Activated CD8-positive, alpha-beta memory T cell treated with anti-CD3 and anti-CD28 coated beads for 48 hours (primary cell): ENCODE measurements around the gene KCNG3.
A peak's percentile ranks its signal among the peaks of the same experiment; 100 is the strongest.

Experiments used
- DNase-seq, 3 experiments: peaks; one replicate each; pipeline ENCODE4 v3.0.0-alpha.2; 2020; ENCODE audit warnings: low read depth in 2 of 3, low spot score in 2 of 3

Gene KCNG3, protein sequence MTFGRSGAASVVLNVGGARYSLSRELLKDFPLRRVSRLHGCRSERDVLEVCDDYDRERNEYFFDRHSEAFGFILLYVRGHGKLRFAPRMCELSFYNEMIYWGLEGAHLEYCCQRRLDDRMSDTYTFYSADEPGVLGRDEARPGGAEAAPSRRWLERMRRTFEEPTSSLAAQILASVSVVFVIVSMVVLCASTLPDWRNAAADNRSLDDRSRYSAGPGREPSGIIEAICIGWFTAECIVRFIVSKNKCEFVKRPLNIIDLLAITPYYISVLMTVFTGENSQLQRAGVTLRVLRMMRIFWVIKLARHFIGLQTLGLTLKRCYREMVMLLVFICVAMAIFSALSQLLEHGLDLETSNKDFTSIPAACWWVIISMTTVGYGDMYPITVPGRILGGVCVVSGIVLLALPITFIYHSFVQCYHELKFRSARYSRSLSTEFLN

DNA sequence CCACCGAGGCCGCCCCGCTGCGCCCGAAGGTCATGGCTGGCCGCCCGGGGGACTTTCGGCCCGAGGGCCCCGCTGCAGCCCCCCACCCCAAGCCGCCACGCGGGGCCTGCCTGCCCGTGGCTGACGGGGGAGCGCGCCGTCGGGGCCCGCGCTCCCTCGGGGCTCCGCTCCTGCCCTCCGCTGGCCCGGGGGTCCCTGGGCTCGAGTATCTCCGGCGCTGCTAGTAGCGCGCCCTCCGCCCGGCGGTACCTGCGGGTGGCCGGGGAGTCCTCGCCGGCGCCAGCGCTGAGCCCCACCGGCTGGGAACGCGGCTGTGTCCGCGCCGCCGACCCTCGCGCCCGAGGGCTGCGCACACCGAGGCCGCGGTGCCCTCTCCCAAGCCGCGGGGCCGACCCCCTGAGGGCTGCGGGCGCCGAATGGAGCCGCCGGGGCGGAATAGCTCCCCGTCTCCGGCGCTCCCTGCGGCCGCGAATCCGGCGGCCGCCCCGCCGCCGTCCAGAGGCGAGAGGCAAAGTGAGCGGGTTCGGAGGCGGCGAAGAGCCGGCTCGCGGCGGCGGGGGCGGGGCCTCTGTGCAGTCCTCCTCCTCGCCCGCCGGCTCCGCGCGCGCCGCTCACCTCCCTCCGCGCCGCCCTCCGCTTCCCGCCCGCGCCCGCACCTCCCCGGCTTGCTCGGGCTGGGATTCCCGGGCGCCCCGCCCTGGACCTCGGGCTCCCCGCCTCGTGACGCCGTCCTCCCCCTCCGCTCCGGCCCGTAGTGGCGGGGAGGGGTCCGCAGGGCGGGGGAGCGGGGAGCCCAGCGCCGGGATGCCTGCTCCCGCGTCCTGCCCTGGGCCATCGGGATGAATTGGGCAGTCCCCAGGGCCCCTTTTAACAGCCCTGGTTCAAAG lies at the start of gene KCNG3:
TSS of gene KCNG3 (minus strand) at position 515 of the 887 bp plus-strand sequence. CDS start at position 34, 481 bp downstream.
- peak; percentile 11 to 28 (median 23) for DNase-seq

DNA sequence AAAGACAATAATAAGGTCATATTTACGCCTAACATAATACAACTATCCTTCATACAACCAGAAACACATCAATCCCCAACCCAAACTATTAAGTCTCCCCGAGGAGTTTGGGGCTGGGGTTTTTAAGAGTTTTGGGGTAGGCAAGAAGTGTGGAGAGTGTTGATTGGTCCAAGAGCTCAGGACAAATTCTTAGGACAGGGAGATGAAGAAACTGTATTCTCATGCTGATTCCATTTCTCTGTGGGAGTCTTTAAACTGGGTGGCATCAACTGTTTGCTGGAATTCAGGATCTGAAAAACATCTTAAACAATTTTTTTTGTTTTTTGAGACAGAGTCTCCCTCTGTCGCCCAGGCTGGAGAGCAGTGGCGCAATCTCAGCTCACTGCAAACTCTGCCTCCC lies 49.1 kb upstream of the KCNG3 start:
- no peak for DNase-seq

DNA sequence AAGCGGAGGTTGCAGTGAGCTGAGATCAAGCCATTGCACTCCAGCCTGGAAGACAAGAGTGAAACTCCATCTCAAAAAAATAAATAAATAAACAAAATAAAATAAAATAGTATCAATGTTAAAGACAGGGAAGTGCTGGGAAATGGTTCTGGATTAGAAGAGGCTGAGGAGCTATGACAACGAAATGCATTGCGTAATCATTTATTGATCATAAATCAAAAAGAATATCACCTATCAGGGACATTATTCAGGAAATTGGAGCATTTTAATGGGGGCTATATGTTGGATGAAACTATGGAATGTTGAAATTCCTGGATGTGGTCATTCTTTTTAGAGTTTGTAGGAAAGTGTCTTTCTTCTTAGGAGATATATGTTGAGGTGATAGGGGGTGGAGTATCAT lies 43.7 kb upstream of the KCNG3 start:
- DNase-seq, result no peak

DNA sequence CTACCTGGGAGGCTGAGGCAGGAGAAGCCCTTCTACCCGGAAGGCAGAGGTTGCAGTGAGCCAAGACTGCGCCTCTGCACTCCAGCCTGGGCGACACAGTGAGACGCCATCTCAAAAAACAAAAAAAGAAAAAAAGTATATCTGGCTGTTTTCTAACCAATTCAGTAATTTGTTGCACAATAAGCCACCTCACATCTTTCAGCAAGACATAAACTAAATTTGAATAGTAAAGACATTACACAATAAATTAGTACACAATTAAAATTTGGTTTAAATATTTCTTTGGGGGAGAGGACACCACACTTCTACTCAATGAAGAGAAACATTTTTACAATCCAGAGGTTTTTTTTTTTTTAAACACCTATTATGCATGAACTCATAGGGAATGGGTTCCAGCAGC lies 38.6 kb upstream of the KCNG3 start:
- no peak for DNase-seq

DNA sequence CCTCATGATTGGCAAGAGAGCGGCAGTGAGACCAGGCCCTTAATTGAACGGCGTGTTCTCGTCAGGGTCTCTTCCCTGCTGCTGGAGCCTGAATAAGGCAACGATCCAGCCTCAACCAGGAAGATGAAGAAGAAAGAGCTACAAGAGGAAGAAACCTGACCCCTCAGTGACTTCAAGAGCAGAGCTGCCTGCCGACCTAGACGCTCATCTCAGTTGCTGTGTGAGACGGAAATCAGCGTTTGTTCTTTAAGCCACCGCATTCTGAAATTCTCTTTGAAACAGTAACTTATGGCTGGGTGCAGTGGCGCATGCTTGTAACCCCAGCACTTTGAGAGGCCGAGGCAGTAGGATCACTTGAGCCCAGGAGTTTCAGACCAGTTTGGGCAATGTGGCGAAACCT lies 29.6 kb upstream of the KCNG3 start:
- DNase-seq, result no peak

DNA sequence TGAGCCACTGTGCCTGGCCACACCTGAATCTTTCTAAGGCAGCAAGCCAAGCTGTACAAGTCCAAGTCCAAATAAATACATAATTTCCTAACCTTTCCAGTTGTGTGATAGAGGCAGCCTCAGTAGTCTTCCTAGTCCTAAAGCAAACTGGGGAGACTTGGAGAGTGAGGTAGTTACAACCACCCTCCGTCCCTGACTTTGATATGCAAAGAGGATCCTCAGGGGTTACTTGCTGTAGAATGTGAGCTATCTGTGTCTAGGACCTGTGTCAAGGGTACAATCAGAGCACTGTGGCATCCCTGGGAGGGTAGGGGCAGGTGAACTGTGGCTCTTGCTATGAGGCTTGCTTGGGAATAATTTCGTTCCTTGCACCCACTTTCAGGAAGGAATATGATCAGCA lies 28.3 kb upstream of the KCNG3 start:
- DNase-seq, result no peak

DNA sequence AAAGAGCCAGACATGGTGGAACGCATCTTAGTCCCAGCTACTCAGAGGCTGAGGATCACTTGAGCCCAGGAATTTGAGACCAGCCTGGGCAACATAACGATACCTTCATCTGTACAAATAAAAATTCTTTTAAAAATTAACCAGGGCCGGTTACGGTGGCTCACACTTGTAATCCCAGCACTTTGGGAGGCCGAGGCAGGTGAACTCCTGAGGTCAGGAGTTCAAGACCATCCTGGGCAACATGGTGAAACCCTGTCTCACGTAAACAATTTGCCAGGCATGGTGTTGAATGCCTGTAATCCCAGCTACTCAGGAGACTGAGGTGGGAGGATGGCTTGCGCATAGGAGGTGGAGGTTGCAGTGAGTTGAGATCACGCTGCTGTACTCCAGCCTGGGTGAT lies 25.8 kb upstream of the KCNG3 start:
- DNase-seq, result no peak

DNA sequence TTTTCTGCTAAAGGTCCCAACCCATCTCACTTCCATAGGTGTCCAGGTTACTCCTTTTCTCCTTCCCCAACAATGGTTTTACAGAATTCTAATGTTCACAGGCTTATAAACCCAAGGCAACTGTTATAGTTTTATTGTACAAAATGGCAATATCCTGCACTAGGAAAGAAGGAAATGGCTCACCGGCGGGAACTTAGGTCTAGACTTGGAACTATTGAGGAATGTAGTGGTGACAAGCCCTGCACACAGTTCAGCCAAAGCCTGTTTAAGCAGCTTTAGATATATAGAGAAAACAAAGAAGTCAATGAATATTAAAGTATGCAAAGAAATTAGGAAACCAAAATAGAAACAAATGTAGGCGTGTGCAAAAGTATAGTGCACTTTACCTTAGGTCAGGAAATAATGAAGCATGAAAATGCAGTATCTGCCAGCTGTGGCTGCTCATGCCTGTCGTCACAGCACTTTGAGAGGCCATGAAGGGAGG lies 22.7 kb upstream of the KCNG3 start:
- no peak for DNase-seq

DNA sequence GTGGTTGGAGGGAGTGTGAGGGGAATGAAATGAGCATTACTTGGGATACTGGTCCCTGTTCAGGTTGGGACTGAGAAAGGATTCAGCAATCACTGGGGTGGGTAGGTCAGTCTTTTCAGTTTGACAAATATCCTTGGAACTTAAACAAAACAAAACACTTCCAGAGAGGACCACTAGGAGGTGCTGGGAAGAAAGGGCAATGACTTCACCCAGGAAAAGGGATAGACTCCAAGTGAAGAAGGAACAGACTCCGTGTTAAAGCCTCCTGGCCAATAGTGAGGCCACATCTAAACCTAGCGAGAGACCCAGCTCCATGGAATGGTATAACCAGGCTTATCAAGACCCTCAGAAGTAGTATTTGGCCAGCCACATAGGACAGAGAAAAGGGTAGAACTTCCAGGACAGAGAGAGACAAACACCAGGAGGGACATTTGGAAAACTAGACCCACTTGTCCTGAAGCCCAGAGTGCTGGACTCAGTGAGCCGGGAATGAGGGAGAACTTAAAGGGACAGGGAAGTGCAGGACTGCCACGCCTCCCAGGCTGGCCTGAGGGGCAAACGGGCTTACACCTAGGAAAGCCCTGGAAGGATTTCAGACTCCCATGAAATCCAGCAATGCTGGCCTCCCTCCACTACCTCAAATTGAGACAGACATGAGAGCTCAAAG lies 19.6 kb upstream of the KCNG3 start:
- no peak for DNase-seq

DNA sequence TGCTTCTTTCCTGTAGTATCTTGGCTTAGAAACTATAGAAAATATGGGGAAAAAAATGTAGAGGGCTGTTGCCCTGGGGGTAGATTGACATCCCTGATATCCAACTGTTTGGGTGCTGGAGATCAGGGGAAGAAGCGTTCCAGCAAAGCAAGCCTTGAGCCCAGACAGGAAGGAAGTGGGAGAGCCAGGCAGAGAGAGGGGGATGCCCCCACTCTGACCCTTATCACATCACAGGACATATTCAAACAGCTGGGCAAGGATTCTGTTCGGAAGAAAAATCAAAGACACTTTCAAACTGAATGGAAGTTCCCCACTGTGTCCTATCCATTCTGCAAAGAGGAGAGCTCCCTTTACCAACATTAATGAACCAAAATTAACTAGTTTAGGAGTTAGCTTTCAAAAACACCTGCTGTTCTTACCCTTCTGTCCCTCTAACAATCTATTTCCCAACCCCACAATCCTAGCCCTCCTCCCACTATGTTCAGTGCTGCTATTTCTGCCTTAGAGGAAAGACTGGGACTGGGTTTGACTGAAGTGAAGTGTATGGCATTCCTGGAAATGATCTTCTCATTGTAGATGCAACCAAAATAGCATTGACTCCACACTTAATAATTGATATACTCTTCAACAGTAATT lies 16.9 kb upstream of the KCNG3 start:
- DNase-seq, result no peak

DNA sequence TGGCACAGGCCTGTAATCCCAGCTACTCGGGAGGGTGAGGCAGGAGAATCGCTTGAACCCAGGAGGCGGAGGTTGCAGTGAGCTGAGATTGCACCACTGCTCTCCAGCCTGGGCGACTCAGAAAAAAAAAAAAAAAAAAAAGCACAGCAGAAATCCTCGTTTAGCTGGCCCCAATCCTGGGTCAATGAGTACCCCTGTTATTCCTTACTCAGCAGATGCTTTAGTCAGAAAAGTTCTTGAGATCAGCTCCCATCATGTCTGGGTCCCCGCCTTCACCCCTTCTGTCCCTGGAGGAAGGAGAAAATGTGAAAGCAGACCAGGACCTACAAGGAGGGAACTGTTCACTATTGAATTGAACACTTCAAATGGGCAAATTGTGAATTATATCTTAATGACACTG lies 16.4 kb upstream of the KCNG3 start:
- DNase-seq, result no peak

DNA sequence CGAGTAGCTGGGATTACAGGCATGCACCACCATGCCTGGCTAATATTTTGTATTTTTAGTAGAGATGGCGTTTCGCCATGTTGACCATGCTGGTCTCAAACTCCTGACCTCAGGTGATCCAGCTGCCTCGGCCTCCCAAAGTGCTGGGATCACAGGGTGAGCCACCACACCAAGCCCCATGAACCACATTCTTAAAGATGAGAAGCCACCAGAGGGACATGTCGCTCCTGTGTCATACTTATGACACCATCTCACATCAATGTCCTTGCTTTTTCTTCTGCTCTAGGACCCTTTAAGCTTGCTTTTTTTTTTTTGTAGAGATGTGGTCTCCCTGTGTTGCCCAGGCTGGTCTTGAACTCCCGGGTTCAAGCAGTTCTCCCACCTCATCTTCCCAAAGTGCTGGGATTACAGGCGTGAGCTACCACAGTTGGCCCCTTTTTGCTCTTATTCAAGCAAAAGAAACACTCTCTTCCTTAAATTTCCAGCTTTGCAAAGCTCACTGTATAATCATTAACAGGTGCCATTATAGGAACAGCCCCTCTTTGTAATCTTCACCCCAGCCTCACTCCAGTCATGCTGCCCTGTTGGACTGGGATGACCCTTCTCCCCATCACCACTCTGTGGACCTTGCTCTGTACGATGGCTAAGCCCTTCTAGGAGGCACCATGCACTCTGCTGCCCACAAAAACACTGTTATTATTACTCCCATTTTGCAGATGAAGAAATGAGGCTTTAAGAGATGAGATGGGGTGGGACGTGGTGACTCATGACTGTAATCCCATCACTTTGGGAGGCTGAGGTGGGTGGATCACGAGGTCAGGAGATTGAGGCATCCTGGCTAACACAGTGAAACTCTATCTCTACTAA lies 10.8 kb upstream of the KCNG3 start:
- no peak for DNase-seq

DNA sequence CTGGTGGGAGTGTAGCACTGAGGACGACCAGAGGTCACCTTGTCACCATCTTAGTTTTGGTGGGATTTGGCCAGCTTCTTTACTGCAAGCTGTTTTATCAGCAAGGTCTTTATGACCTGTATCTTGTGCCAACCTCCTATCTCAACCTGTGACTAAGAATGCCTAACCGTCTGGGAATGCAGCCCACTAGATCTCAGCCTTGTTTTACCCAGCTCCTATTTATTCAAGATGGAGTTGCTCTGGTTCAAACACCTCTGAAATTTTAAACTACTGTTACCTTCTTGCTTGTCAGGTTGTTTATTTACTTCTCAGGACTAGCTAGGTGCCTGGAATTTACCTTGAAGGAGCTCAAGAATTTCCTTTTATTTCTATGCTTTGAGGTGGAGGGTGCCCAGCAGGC lies 9.5 kb upstream of the KCNG3 start:
- no peak for DNase-seq

DNA sequence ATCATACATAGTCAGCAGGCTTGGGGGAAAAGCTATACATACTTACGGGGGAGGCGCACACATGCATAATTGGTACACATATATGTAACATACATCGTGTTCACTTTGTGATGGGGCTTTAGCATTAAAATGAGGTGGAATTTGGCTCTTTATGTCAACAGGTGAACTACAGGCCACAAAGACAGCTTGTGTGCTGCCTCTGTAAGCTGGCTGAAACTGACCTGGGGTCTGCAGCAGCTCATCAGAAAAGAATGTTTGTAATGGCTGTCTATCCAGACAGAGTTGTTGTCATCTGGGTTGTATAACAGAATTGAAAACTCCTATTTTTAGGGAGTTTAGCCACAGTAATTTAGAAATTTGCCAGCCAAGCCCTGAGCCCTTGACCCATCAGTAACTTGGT lies 4.7 kb upstream of the KCNG3 start:
- no peak for DNase-seq

DNA sequence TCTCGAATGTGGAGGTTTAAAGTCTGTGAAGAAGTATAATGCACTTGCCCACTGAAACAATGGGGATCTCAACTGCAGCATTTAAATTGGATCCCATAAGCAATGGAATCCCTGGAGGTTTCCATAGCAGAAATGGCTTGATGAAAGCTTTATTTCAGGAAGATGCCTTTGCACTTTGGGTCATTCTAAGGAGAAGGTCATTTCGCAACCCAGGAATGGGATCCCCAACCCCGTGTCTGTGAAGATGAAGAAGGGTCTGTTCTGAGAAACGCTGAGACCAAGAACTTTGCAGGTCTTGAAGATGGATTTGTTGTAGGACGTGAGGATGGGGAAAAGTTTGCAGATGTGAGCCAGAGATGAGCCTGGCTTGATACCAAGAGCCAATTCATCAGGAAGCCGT lies 1.8 kb upstream of the KCNG3 start:
- DNase-seq, result no peak

DNA sequence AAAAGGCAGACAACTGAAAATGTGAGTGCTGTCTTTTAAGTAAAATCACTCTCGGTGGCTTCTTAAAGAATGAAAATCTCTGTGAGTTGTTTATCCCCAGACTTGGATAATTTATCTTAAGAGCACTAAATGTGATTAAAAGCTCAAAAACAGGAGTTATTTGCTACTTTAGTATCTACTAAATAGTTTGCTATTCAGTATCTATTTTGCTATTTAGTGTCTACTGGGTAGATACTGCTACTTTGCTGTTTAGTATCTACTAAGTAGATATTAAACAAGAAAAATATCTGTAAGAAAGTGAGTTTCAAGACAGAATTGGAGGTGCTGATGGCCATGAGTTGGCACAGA lies 1.4 kb upstream of the KCNG3 start:
- DNase-seq, result no peak

DNA sequence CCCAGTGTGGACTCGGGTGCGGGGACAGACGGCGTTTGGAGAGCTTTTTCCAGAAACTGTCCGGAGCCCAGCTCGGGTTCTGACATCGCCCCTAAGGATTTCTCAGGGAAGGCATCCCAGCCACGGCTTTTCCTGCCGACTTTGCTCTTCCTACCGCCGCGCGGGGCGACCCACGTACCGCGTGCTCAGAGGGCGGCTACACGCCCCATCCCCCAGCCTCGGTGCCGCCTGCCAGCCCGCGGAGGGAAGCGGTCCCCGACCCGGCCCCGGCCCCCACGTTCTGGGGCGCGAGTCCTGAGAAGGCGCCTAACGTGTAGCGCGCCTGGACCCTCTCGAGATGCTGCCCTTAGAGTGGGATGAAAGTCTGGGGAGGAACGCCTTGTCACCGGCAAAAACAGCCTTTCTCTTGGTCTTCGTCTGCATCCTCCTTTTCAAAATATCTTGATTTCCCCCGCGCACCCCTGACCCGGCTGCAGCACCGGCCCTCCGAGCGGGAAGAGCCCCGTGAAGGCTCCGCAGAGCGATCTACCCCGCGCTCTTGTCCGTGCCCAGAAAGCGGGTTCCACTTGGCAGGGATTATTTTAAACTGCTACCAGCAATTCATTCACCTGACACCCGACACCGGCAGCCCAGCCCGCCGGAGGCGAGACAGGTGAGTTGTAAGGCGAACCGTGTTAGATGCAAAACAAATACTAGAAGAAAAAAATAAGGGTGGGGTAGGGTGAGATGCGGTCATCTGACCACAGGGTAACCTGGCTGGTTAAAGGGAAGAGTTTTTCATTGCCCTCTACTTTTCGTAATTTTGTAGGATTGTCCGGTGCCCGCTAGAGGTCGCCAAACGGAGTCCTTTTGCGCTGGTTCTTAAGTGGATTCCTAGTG lies 812 bp upstream of the KCNG3 start:
- peak; percentile 22 to 58 (median 52) for DNase-seq

DNA sequence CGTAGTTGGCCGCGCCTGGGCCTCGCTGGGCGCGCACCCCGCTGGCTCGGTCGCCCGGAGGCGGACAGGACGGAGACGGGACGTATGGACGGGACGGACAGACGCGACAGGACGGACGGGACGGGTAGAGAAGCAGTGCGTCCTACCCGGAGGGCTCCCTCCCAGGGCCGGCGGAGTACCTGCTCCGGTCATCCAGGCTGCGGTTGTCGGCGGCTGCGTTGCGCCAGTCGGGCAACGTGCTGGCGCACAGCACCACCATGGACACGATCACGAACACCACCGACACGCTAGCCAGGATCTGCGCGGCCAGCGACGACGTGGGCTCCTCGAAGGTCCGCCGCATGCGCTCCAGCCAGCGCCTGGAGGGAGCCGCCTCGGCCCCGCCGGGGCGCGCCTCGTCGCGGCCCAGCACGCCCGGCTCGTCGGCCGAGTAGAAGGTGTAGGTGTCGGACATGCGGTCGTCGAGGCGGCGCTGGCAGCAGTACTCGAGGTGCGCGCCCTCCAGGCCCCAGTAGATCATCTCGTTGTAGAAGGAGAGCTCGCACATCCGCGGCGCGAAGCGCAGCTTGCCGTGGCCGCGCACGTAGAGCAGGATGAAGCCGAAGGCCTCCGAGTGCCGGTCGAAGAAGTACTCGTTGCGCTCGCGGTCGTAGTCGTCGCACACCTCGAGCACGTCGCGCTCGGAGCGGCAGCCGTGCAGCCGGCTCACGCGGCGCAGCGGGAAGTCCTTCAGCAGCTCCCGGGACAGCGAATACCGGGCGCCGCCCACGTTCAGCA lies 903 bp downstream of the KCNG3 start:
- DNase-seq, result peak in 2 of 3 experiments; percentile 2 to 8
